ENCODE data around the gene MBL2. TPM values are rescaled to one million over a fixed set of nuclear protein-coding genes. Genes with fewer than 3 reads are reported as not detected.

MBL2 gene
- total RNA-seq, 1 donor = under 0.01 TPM

GRCh38 chr10:52811776-52812175, 39.2 kb upstream of the MBL2 start:
- no peaks in the 10 kb centered on the region for H3K9me3 ChIP-seq (ENCODE audit: low read depth, low read length)
- no peaks in the 10 kb centered on the region for H3K4me1 ChIP-seq (ENCODE audit: insufficient read depth, low read length)
- no peak overlapping the region for H3K27ac ChIP-seq (ENCODE audit: low read depth, low read length)
- no peaks in the 10 kb centered on the region for H3K36me3 ChIP-seq (ENCODE audit: insufficient read depth, low read length)
- no peak overlapping the region for H3K4me3 ChIP-seq (ENCODE audit: insufficient read depth, low read length)
- no peak overlapping the region for H2AFZ ChIP-seq (ENCODE audit: low read length)
- no peak for DNase-seq (ENCODE audit: insufficient read length, low spot score, missing footprints)
- no peaks in the 10 kb centered on the region for H3K79me2 ChIP-seq (ENCODE audit: insufficient read depth, low read length)
- H3K27me3 ChIP-seq (ENCODE audit: insufficient read depth, low read length) = no peaks in the 10 kb centered on the region
- no peaks in the 10 kb centered on the region for H4K20me1 ChIP-seq (ENCODE audit: insufficient read depth, low read length)
- no peak for TF ChIP-seq CTCF (IDR thresholded peaks at IDR 0.05; ENCODE audit: extremely low read depth, low read depth, low read length)
- H3K4me2 ChIP-seq (ENCODE audit: insufficient read depth, low read length) = no peak overlapping the region

DNA sequence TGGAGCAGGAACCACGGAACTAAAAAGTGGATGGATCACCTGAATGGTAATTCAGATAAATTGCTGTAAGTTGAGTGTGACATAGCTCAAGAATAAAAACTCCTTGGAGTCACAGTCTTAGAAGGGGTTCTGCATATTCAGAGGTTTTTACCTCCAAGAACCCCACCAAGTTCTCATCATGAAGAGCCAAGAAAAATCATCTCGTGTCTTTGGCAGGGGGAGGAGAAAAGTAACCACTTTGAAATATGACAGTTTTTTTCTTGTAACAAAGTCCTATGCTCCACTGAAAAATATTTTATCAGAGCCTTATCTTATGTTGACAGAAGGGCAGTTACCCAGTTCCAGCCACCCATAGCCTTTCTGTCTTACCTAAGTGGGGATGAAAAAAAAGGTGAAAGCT, 38.2 kb upstream of the MBL2 start:
- Histone ChIP-seq H3K9me3 (ENCODE audit: low read depth, low read length) (no peaks in the 10 kb centered on the region), H3K36me3 (ENCODE audit: insufficient read depth, low read length) (no peaks in the 10 kb centered on the region), H3K4me1 (ENCODE audit: insufficient read depth, low read length) (no peaks in the 10 kb centered on the region), H4K20me1 (ENCODE audit: insufficient read depth, low read length) (no peaks in the 10 kb centered on the region), H3K27ac (ENCODE audit: low read depth, low read length) (no peak overlapping the region), H2AFZ (ENCODE audit: low read length) (no peak overlapping the region), H3K27me3 (ENCODE audit: insufficient read depth, low read length) (no peaks in the 10 kb centered on the region), H3K79me2 (ENCODE audit: insufficient read depth, low read length) (no peaks in the 10 kb centered on the region), H3K4me3 (ENCODE audit: insufficient read depth, low read length) (no peak overlapping the region), H3K4me2 (ENCODE audit: insufficient read depth, low read length) (no peak overlapping the region)
- DNase-seq (ENCODE audit: insufficient read length, low spot score, missing footprints) = no peak
- TF ChIP-seq CTCF (IDR thresholded peaks at IDR 0.05; ENCODE audit: extremely low read depth, low read depth, low read length) = no peak

DNA sequence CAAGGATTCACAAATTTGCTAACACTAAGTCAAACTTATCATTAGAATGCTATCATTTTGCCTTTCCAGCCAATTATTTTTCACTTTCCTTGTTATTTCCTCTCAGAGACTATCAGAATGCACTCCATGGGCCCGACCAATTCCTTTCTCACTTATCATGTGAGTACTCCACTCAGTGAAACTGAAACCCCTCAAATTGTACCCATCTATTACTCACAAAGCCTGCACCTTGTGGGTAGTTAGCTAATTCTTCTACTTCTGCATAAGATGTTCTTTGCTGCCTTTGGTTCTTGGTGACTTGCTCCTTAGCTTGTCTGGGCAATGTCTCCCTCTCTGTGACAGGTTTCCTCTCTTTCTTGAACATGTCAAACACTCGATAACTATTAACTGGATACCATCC, 35.2 kb upstream of the MBL2 start:
- no peak overlapping the region for H3K4me3 ChIP-seq (ENCODE audit: insufficient read depth, low read length)
- no peak overlapping the region for H3K4me2 ChIP-seq (ENCODE audit: insufficient read depth, low read length)
- no peak overlapping the region for H2AFZ ChIP-seq (ENCODE audit: low read length)
- no peaks in the 10 kb centered on the region for H3K9me3 ChIP-seq (ENCODE audit: low read depth, low read length)
- no peak for DNase-seq (ENCODE audit: insufficient read length, low spot score, missing footprints)
- H4K20me1 ChIP-seq (ENCODE audit: insufficient read depth, low read length) = no peaks in the 10 kb centered on the region
- TF ChIP-seq CTCF (IDR thresholded peaks at IDR 0.05; ENCODE audit: extremely low read depth, low read depth, low read length) = no peak
- H3K4me1 ChIP-seq (ENCODE audit: insufficient read depth, low read length) = no peaks in the 10 kb centered on the region
- H3K79me2 ChIP-seq (ENCODE audit: insufficient read depth, low read length) = no peaks in the 10 kb centered on the region
- no peak overlapping the region for H3K27ac ChIP-seq (ENCODE audit: low read depth, low read length)
- no peaks in the 10 kb centered on the region for H3K27me3 ChIP-seq (ENCODE audit: insufficient read depth, low read length)
- no peaks in the 10 kb centered on the region for H3K36me3 ChIP-seq (ENCODE audit: insufficient read depth, low read length)

GRCh38 chr10:52805414-52806285, 33.1 kb upstream of the MBL2 start:
- H4K20me1 ChIP-seq (ENCODE audit: insufficient read depth, low read length) = no peaks in the 10 kb centered on the region
- H3K4me2 ChIP-seq (ENCODE audit: insufficient read depth, low read length) = no peak overlapping the region
- no peak overlapping the region for H3K27ac ChIP-seq (ENCODE audit: low read depth, low read length)
- H3K9me3 ChIP-seq (ENCODE audit: low read depth, low read length) = no peaks in the 10 kb centered on the region
- TF ChIP-seq CTCF (IDR thresholded peaks at IDR 0.05; ENCODE audit: extremely low read depth, low read depth, low read length) = no peak
- no peaks in the 10 kb centered on the region for H3K4me1 ChIP-seq (ENCODE audit: insufficient read depth, low read length)
- no peak overlapping the region for H3K4me3 ChIP-seq (ENCODE audit: insufficient read depth, low read length)
- no peaks in the 10 kb centered on the region for H3K27me3 ChIP-seq (ENCODE audit: insufficient read depth, low read length)
- H3K79me2 ChIP-seq (ENCODE audit: insufficient read depth, low read length) = no peaks in the 10 kb centered on the region
- H3K36me3 ChIP-seq (ENCODE audit: insufficient read depth, low read length) = no peaks in the 10 kb centered on the region
- no peak for DNase-seq (ENCODE audit: insufficient read length, low spot score, missing footprints)
- H2AFZ ChIP-seq (ENCODE audit: low read length) = no peak overlapping the region
